Measurements from ENCODE around the gene CDKN2AIPNL. TPM values are rescaled to one million over a fixed set of nuclear protein-coding genes. Genes with fewer than 3 reads are reported as not detected.
A peak's percentile ranks its signal among the peaks of the same experiment; 100 is the strongest.

Gene CDKN2AIPNL
- total RNA-seq, 1 experiment from 2014 or later: 60.5 TPM

DNA sequence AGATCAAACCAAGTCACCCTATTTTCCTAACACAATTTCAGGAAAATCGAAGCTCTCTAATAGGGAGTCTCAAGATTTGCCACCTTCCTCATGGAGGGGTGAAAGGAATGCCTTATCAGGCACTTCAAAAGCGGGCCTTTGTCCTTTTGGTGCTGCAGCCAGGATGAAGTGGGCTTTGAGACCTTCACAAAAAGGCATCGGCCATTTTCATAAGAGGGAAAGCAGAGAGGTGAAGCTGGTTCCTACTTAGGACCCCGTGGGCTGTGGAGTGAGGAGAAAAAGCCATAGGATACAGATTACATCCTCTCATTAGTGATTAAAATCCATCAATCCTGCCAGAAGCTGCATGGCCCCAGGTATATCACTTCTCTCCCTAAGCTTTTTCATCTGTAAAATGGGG, 859 bp downstream of the CDKN2AIPNL start:
- CTCF ChIA-PET: no interaction called here
- Histone ChIP-seq H3K9me3 (ENCODE audit: low read depth, low read length, poor library complexity, severe bottlenecking) (no peaks in the 10 kb centered on the region), H3K36me3 (ENCODE audit: insufficient read depth, low read length, poor library complexity, severe bottlenecking) (peaks cover 8% of the 10 kb centered on the region), H3K4me3 (ENCODE audit: low read depth, low read length, poor library complexity, severe bottlenecking) (peak overlapping the region; percentile 76), H3K27me3 (replicated peaks; ENCODE audit: insufficient read depth, low read depth, low read length, poor library complexity) (no peaks in the 10 kb centered on the region), H3K27ac (ENCODE audit: low read depth, low read length, poor library complexity, severe bottlenecking) (peak overlapping the region; percentile 76), H3K4me1 (ENCODE audit: insufficient read depth, low read length, poor library complexity, severe bottlenecking) (peaks cover 7% of the 10 kb centered on the region)
- no peak for DNase-seq (ENCODE audit: low spot score)
- no peak for TF ChIP-seq CTCF (conservative IDR thresholded peaks at IDR 0.05; ENCODE audit: low read depth, low read length)
- intact Hi-C loops (cut with micrococcal nuclease; ENCODE audit: unreplicated experiment): loop anchor here (5.0 kb wide), 4 partner anchors 56 to 166 kb away; no protein-coding TSS in a partner anchor
- POLR2A ChIA-PET (ENCODE audit: low non-redundant PET): no interaction called here
- no TSS peak for BruUV-seq (replicated peaks)

DNA sequence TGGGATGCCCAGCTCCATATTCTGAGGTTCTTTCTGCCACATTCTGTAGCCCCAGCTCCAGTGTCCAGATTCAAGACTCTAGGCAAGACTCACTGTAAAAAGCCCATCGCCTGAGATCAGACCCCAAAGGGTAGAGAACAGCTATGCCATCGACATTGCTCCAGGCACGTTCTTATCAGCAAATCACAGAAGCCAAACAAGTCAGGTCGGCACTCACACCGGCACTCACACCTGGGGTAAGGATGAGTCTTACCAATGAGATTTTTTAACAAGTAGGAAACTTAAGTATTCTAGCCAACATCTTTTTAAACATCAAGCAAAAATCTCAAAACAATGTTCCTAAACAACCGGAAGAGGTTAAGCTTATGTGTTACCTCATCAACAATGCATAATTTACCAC, 2.4 kb downstream of the CDKN2AIPNL start:
- peaks cover 8% of the 10 kb centered on the region for H3K36me3 ChIP-seq (ENCODE audit: insufficient read depth, low read length, poor library complexity, severe bottlenecking)
- TF ChIP-seq CTCF (conservative IDR thresholded peaks at IDR 0.05; ENCODE audit: low read depth, low read length): no peak
- TF ChIP-seq EZH2 (IDR thresholded peaks at IDR 0.05; ENCODE audit: borderline replicate concordance, low read depth, low read length, poor library complexity, severe bottlenecking): no peak
- DNase-seq (ENCODE audit: low spot score): no peak
- H3K4me1 ChIP-seq (ENCODE audit: insufficient read depth, low read length, poor library complexity, severe bottlenecking): peaks cover 7% of the 10 kb centered on the region
- H3K4me3 ChIP-seq (ENCODE audit: low read depth, low read length, poor library complexity, severe bottlenecking): no peak overlapping the region
- H3K27ac ChIP-seq (ENCODE audit: low read depth, low read length, poor library complexity, severe bottlenecking): no peak overlapping the region
- intact Hi-C loops (cut with micrococcal nuclease; ENCODE audit: unreplicated experiment): no loop called here
- POLR2A ChIA-PET (ENCODE audit: low non-redundant PET): no interaction called here
- no peaks in the 10 kb centered on the region for H3K9me3 ChIP-seq (ENCODE audit: low read depth, low read length, poor library complexity, severe bottlenecking)
- BruUV-seq (replicated peaks): no TSS peak
- H3K27me3 ChIP-seq (replicated peaks; ENCODE audit: insufficient read depth, low read depth, low read length, poor library complexity): no peaks in the 10 kb centered on the region
- CTCF ChIA-PET: no interaction called here

- Histone ChIP-seq H3K36me3 (ENCODE audit: insufficient read depth, low read length, poor library complexity, severe bottlenecking) (peaks cover 12% of the 10 kb centered on the region), H3K4me3 (ENCODE audit: low read depth, low read length, poor library complexity, severe bottlenecking) (no peak overlapping the region), H3K4me1 (ENCODE audit: insufficient read depth, low read length, poor library complexity, severe bottlenecking) (peaks cover 7% of the 10 kb centered on the region), H3K9me3 (ENCODE audit: low read depth, low read length, poor library complexity, severe bottlenecking) (no peaks in the 10 kb centered on the region), H3K27ac (ENCODE audit: low read depth, low read length, poor library complexity, severe bottlenecking) (no peak overlapping the region), H3K27me3 (replicated peaks; ENCODE audit: insufficient read depth, low read depth, low read length, poor library complexity) (no peaks in the 10 kb centered on the region)
- TF ChIP-seq CTCF (conservative IDR thresholded peaks at IDR 0.05; ENCODE audit: low read depth, low read length): no peak
- TF ChIP-seq EZH2 (IDR thresholded peaks at IDR 0.05; ENCODE audit: borderline replicate concordance, low read depth, low read length, poor library complexity, severe bottlenecking): no peak
- POLR2A ChIA-PET (ENCODE audit: low non-redundant PET): interaction anchor here (0.6 kb wide), 1 partner anchor 82 kb away, joined by 3 read pairs; no protein-coding TSS in a partner anchor
- DNase-seq (ENCODE audit: low spot score): no peak
- CTCF ChIA-PET: no interaction called here
- no TSS peak for BruUV-seq (replicated peaks)
- intact Hi-C loops (cut with micrococcal nuclease; ENCODE audit: unreplicated experiment): no loop called here
These were observed 5.3 kb downstream of the CDKN2AIPNL start for GRCh38 chr5:134406390-134406789.

Measured in A673 (cell line).